Measurements from ENCODE around the gene CADM2.

The CADM2 gene

DNA sequence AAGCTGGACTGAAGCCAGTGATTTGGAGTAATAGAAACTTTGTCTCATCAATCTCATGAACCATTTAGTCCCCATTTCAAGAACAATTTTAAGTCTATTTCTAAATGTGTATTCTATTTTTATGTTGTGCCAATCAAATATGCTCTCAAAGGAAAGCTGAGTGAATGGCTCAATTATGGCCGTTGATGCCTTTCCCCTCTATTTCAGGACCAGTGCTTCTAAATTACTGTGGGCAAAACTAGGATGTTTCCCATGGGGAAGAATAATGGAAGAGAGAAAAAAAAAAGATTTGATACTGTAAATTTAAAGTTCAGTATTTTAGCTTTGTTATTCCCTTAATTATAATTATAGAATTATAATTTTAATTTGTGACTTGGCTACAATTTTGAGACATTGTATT, 110.1 kb downstream of the CADM2 start (continued):
- TF ChIP-seq, protein P1, sequence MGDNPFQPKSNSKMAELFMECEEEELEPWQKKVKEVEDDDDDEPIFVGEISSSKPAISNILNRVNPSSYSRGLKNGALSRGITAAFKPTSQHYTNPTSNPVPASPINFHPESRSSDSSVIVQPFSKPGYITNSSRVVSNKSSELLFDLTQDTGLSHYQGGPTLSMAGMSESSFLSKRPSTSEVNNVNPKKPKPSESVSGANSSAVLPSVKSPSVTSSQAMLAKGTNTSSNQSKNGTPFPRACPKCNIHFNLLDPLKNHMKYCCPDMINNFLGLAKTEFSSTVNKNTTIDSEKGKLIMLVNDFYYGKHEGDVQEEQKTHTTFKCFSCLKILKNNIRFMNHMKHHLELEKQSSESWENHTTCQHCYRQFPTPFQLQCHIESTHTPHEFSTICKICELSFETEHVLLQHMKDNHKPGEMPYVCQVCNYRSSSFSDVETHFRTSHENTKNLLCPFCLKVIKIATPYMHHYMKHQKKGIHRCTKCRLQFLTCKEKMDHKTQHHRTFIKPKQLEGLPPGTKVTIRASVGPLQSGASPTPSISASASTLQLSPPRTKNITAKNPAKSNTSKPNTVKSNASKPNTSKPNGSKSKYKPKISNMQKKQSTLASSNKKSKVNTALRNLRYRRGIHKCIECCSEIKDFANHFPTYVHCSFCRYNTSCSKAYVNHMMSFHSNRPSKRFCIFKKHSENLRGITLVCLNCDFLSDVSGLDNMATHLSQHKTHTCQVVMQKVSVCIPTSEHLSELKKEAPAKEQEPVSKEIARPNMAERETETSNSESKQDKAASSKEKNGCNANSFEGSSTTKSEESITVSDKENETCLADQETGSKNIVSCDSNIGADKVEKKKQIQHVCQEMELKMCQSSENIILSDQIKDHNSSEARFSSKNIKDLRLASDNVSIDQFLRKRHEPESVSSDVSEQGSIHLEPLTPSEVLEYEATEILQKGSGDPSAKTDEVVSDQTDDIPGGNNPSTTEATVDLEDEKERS (tag by site-specific recombination; IDR thresholded peaks at IDR 0.05): no peak
- TF ChIP-seq, protein P2, sequence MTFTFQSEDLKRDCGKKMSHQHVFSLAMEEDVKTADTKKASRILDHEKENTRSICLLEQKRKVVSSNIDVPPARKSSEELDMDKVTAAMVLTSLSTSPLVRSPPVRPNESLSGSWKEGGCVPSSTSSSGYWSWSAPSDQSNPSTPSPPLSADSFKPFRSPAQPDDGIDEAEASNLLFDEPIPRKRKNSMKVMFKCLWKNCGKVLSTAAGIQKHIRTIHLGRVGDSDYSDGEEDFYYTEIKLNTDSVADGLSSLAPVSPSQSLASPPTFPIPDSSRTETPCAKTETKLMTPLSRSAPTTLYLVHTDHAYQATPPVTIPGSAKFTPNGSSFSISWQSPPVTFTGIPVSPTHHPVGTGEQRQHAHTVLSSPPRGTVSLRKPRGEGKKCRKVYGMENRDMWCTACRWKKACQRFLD (tag by site-specific recombination; IDR thresholded peaks at IDR 0.05): no peak
- TF ChIP-seq ZFP41 (tag by site-specific recombination; IDR thresholded peaks at IDR 0.05; ENCODE audit: borderline replicate concordance) (no peak), ZNF544 (tag by site-specific recombination; IDR thresholded peaks at IDR 0.05) (no peak), ZIC2 (tag by site-specific recombination; IDR thresholded peaks at IDR 0.05) (no peak), TRIM28 (IDR thresholded peaks at IDR 0.05; ENCODE audit: borderline replicate concordance, low read length) (no peak), ZNF10 (tag by site-specific recombination; IDR thresholded peaks at IDR 0.05) (no peak), SETDB1 (IDR thresholded peaks at IDR 0.05; ENCODE audit: insufficient read length, low read length) (no peak), GLIS1 (tag by site-specific recombination; IDR thresholded peaks at IDR 0.05) (no peak), ZBTB17 (tag by site-specific recombination; IDR thresholded peaks at IDR 0.05) (no peak), ZNF561 (tag by site-specific recombination; IDR thresholded peaks at IDR 0.05; ENCODE audit: borderline replicate concordance) (no peak)

DNA sequence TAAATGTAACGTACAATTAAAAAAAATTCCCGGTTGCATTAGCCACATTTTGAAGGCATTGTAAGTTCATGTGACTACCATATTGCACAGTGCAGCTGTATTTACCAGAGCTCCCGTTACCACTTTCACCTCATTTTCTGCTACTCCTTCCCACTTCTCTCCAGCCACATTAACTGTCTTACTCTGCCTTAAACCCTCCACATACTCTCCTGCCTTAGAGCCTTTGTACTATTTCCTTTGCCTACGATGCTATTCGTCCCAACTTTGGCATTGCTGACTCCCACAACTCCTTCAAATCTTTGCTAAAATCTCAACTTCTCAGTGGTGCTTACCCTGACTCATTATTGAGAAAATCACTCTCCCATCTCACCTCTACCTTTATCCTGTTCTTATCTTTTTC, 115.2 kb downstream of the CADM2 start:
- no peaks in the 10 kb centered on the region for H3K9me3 ChIP-seq (ENCODE audit: control insufficient read depth, insufficient read depth, low read depth, low read length)
- no peak for TF ChIP-seq ZNF791 (tag by site-specific recombination; IDR thresholded peaks at IDR 0.05)
- no peak for TF ChIP-seq ZNF394 (tag by site-specific recombination; IDR thresholded peaks at IDR 0.05; ENCODE audit: borderline replicate concordance)
- TF ChIP-seq MZF1 (tag by site-specific recombination; IDR thresholded peaks at IDR 0.05; ENCODE audit: borderline replicate concordance): no peak
- no peak for TF ChIP-seq ZNF174 (tag by site-specific recombination; IDR thresholded peaks at IDR 0.05)
- TF ChIP-seq ZNF350 (tag by site-specific recombination; IDR thresholded peaks at IDR 0.05): no peak
- TF ChIP-seq, protein P3, sequence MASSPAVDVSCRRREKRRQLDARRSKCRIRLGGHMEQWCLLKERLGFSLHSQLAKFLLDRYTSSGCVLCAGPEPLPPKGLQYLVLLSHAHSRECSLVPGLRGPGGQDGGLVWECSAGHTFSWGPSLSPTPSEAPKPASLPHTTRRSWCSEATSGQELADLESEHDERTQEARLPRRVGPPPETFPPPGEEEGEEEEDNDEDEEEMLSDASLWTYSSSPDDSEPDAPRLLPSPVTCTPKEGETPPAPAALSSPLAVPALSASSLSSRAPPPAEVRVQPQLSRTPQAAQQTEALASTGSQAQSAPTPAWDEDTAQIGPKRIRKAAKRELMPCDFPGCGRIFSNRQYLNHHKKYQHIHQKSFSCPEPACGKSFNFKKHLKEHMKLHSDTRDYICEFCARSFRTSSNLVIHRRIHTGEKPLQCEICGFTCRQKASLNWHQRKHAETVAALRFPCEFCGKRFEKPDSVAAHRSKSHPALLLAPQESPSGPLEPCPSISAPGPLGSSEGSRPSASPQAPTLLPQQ (tag by site-specific recombination; IDR thresholded peaks at IDR 0.05): no peak
- TF ChIP-seq, protein P4, sequence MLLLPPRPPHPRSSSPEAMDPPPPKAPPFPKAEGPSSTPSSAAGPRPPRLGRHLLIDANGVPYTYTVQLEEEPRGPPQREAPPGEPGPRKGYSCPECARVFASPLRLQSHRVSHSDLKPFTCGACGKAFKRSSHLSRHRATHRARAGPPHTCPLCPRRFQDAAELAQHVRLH (tag by site-specific recombination; IDR thresholded peaks at IDR 0.05): no peak
- TF ChIP-seq, protein P5, sequence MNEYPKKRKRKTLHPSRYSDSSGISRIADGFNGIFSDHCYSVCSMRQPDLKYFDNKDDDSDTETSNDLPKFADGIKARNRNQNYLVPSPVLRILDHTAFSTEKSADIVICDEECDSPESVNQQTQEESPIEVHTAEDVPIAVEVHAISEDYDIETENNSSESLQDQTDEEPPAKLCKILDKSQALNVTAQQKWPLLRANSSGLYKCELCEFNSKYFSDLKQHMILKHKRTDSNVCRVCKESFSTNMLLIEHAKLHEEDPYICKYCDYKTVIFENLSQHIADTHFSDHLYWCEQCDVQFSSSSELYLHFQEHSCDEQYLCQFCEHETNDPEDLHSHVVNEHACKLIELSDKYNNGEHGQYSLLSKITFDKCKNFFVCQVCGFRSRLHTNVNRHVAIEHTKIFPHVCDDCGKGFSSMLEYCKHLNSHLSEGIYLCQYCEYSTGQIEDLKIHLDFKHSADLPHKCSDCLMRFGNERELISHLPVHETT (tag by site-specific recombination; IDR thresholded peaks at IDR 0.05): no peak
- no peak overlapping the region for H3K27ac ChIP-seq (ENCODE audit: extremely low read depth, low read depth, low read length)
- POLR2A ChIA-PET: no interaction called here
- no peaks in the 10 kb centered on the region for H3K36me3 ChIP-seq (ENCODE audit: control insufficient read depth in 2 of 2, insufficient read depth in 1 of 2, low read length in 2 of 2)
- CTCF ChIA-PET: no interaction called here
- H3K4me3 ChIP-seq (ENCODE audit: low read depth, low read length): no peak overlapping the region
- H3K4me1 ChIP-seq (ENCODE audit: control insufficient read depth, insufficient read depth, low read length): no peaks in the 10 kb centered on the region
